HCT116 (cell line): Measurements from ENCODE around the gene BEST4. TPM values are rescaled to one million over a fixed set of nuclear protein-coding genes. Genes with fewer than 3 reads are reported as not detected.

Source experiments
- ATAC-seq: fragments of 200-7000 bp; cut with Tn5 transposase; 2 replicates; pipeline ENCODE4 v1.9.1; 2020; ENCODE audit warnings: mild to moderate bottlenecking, moderate library complexity
- BruUV-seq: library from RNA; stranded (reverse); fragments of 400-500 nt; replicated peaks from 2 replicates; lab custom pipeline; 2021; lab: Mats Ljungman, UMichigan
- CTCF ChIA-PET: fragments of 300-600 bp; sonication (Branson Sonifier 250); formaldehyde crosslinking; loops from one replicate; lab custom pipeline; 2021; ENCODE audit warnings: antibody characterized with exemption; lab: Charles Lee
- POLR2A ChIA-PET: fragments of 300-600, 350-600 bp; sonication (Branson Sonifier 250); formaldehyde crosslinking; loops from one replicate; lab custom pipeline; 2021; ENCODE audit warnings: antibody characterized with exemption; lab: Charles Lee
- RAD21 ChIA-PET, 2 experiments: fragments of 300-600 bp; sonication (Branson Sonifier 250); formaldehyde crosslinking; loops; one replicate each; lab custom pipeline; 2023; ENCODE audit warnings: low total read pairs in 2 of 2; ENCODE audit not compliant: uncharacterized antibody in 2 of 2, unreplicated experiment in 2 of 2, low non-redundant PET in 1 of 2; lab: Charles Lee
- DNase-seq: peaks from one replicate; pipeline ENCODE4 v3.0.0-alpha.2; 2010; ENCODE audit warnings: low read depth, low spot score
- H2AFZ ChIP-seq: fragments of 200-600 bp; shearing (Covaris generic), sonication (generic); 2 replicates; pipeline ENCODE4 v1.6.1; 2017; ENCODE audit warnings: low read depth, mixed run types, mixed read lengths, antibody characterized with exemption, low read length; ENCODE audit not compliant: poor library complexity, severe bottlenecking
- H3K27ac ChIP-seq: 2 replicates; pipeline ENCODE4 v1.5.1; 2012; ENCODE audit warnings: low read depth, low read length
- H3K27me3 ChIP-seq: fragments of 200-600 bp; sonication (generic); 2 replicates; pipeline ENCODE4 v1.6.1; 2016; ENCODE audit warnings: mixed run types, low read length, mixed read lengths; ENCODE audit not compliant: insufficient read depth
- H3K36me3 ChIP-seq, 2 experiments: fragments of 200-500 bp in 1 of 2; fragments of 200-600 bp in 1 of 2; sonication (Bioruptor generic) in 1 of 2; sonication (generic) in 1 of 2; 2 replicates each; pipeline versions ENCODE4 v1.5.1 to v1.6.1; 2014 to 2016; ENCODE audit warnings: low read length in 2 of 2, inconsistent platforms in 1 of 2, mixed read lengths in 1 of 2, mixed run types in 1 of 2; ENCODE audit not compliant: insufficient read depth in 2 of 2, control insufficient read depth in 1 of 2
- H3K4me1 ChIP-seq, 2 experiments: fragments of 200-600 bp in 1 of 2; sonication (generic) in 1 of 2; 2 replicates each; pipeline versions ENCODE4 v1.5.1 to v1.6.1; 2012 to 2017; ENCODE audit warnings: low read length in 2 of 2, inconsistent platforms in 1 of 2, mild to moderate bottlenecking in 1 of 2, mixed read lengths in 1 of 2, mixed run types in 1 of 2, moderate library complexity in 1 of 2; ENCODE audit not compliant: insufficient read depth in 2 of 2, control insufficient read depth in 1 of 2
- H3K4me2 ChIP-seq: fragments of 200-600 bp; sonication (generic); 2 replicates; pipeline ENCODE4 v1.6.1; 2017; ENCODE audit warnings: mixed run types, low read length, mixed read lengths
- H3K4me3 ChIP-seq, 2 experiments: fragments of 200-600 bp in 1 of 2; sonication (generic) in 1 of 2; replicated peaks in 1 of 2; 2 replicates each; pipeline ENCODE4 v1.5.1; 2011 to 2016; ENCODE audit warnings: low read length in 2 of 2, control low read depth in 1 of 2, low read depth in 1 of 2, mild to moderate bottlenecking in 1 of 2, mixed read lengths in 1 of 2, mixed run types in 1 of 2
- H3K79me2 ChIP-seq: fragments of 200-600 bp; sonication (generic); 2 replicates; pipeline ENCODE4 v1.6.1; 2017; ENCODE audit warnings: mild to moderate bottlenecking, mixed run types, low read length, moderate library complexity, mixed read lengths; ENCODE audit not compliant: insufficient read depth
- H3K9ac ChIP-seq: fragments of 200-600 bp; sonication (generic); 2 replicates; pipeline ENCODE4 v1.6.1; 2016; ENCODE audit warnings: low read length, mixed read lengths
- H3K9me2 ChIP-seq: fragments of 200-600 bp; sonication (generic), shearing (Covaris generic); 2 replicates; pipeline ENCODE4 v1.6.1; 2017; ENCODE audit warnings: mixed run types, mild to moderate bottlenecking, moderate library complexity; ENCODE audit not compliant: insufficient read depth
- H3K9me3 ChIP-seq, 2 experiments: fragments of 200-500 bp in 1 of 2; fragments of 200-600 bp in 1 of 2; sonication (Bioruptor generic) in 1 of 2; sonication (generic) in 1 of 2; 2 replicates each; pipeline ENCODE4 v1.6.1; 2014 to 2017; ENCODE audit warnings: low read length in 2 of 2, mixed read lengths in 2 of 2, inconsistent platforms in 1 of 2, low read depth in 1 of 2, mild to moderate bottlenecking in 1 of 2, mixed run types in 1 of 2, moderate library complexity in 1 of 2; ENCODE audit not compliant: control insufficient read depth in 1 of 2, insufficient read depth in 1 of 2
- H4K20me1 ChIP-seq: fragments of 200-600 bp; sonication (generic), shearing (Covaris generic); 2 replicates; pipeline ENCODE4 v1.6.1; 2017; ENCODE audit warnings: mixed run types, mild to moderate bottlenecking, moderate library complexity; ENCODE audit not compliant: insufficient read depth
- ATF3 ChIP-seq: IDR thresholded peaks from 2 replicates; pipeline ENCODE4 v1.6.1; 2012
- CBX3 ChIP-seq: IDR thresholded peaks from 2 replicates; pipeline ENCODE4 v1.6.1; 2012; ENCODE audit warnings: low read depth
- CEBPB ChIP-seq: IDR thresholded peaks from 2 replicates; pipeline ENCODE4 v1.6.1; 2012; ENCODE audit warnings: low read depth
- CTCF ChIP-seq, 3 experiments: fragments of 200-600 bp in 1 of 3; sonication (generic) in 1 of 3; IDR thresholded peaks in 2 of 3; conservative IDR thresholded peaks in 1 of 3; 2 replicates each; pipeline ENCODE4 v1.5.1; 2012 to 2017; ENCODE audit warnings: low read depth in 2 of 3, low read length in 2 of 3, antibody characterized with exemption in 1 of 3, borderline replicate concordance in 1 of 3, control low read depth in 1 of 3, mild to moderate bottlenecking in 1 of 3, mixed read lengths in 1 of 3, mixed run types in 1 of 3, moderate library complexity in 1 of 3; ENCODE audit not compliant: insufficient read depth in 1 of 3
- EGR1 ChIP-seq: IDR thresholded peaks from 2 replicates; pipeline ENCODE4 v1.6.1; 2012; ENCODE audit warnings: low read depth
- ELF1 ChIP-seq: IDR thresholded peaks from 2 replicates; pipeline ENCODE4 v1.6.1; 2012; ENCODE audit warnings: low read depth, borderline replicate concordance
- EZH2 ChIP-seq: fragments of 200-600 bp; sonication (generic); IDR thresholded peaks from 2 replicates; pipeline ENCODE4 v1.6.1; 2017; ENCODE audit warnings: antibody characterized with exemption, mixed run types
- EZH2phosphoT487 ChIP-seq: fragments of 200-600 bp; IDR thresholded peaks from 2 replicates; pipeline ENCODE4 v1.6.1; 2018; ENCODE audit warnings: antibody characterized with exemption, borderline replicate concordance
- FOSL1 ChIP-seq: IDR thresholded peaks from 2 replicates; pipeline ENCODE4 v1.6.1; 2012; ENCODE audit warnings: low read depth
- JUND ChIP-seq: IDR thresholded peaks from 2 replicates; pipeline ENCODE4 v1.6.1; 2012
- MAX ChIP-seq: IDR thresholded peaks from 2 replicates; pipeline ENCODE4 v1.6.1; 2012
- POLR2A ChIP-seq: IDR thresholded peaks from 2 replicates; pipeline ENCODE4 v1.7.0; 2011; ENCODE audit warnings: borderline replicate concordance; ENCODE audit not compliant: insufficient read depth, insufficient read length; ENCODE audit errors: extremely low read depth
- RAD21 ChIP-seq: IDR thresholded peaks from 2 replicates; pipeline ENCODE4 v1.6.1; 2012; ENCODE audit warnings: low read depth, mild to moderate bottlenecking
- SIN3A ChIP-seq: IDR thresholded peaks from 2 replicates; pipeline ENCODE4 v1.6.1; 2012; ENCODE audit warnings: low read depth
- SP1 ChIP-seq: IDR thresholded peaks from 2 replicates; pipeline ENCODE4 v1.6.1; 2012; ENCODE audit warnings: low read depth
- SRF ChIP-seq: IDR thresholded peaks from 2 replicates; pipeline ENCODE4 v1.6.1; 2012; ENCODE audit warnings: low read depth
- TCF7L2 ChIP-seq: IDR thresholded peaks from 2 replicates; pipeline ENCODE4 v1.7.0; 2011; ENCODE audit warnings: borderline replicate concordance, inconsistent platforms; ENCODE audit not compliant: insufficient read depth, insufficient read length; ENCODE audit errors: extremely low read depth
- YY1 ChIP-seq: IDR thresholded peaks from 2 replicates; pipeline ENCODE4 v1.6.1; 2011; ENCODE audit warnings: low read length, low read depth, moderate library complexity, mild to moderate bottlenecking; ENCODE audit not compliant: insufficient replicate concordance; ENCODE audit errors: extremely low read depth
- ZBTB33 ChIP-seq: IDR thresholded peaks from 2 replicates; pipeline ENCODE4 v1.6.1; 2011; ENCODE audit warnings: mild to moderate bottlenecking, low read length, moderate library complexity; ENCODE audit not compliant: insufficient replicate concordance; ENCODE audit errors: extremely low read depth
- ZNF274 ChIP-seq: fragments of 200-500 bp; sonication (Bioruptor generic); IDR thresholded peaks from 2 replicates; pipeline ENCODE4 v1.6.1; 2014; ENCODE audit warnings: mild to moderate bottlenecking, low read depth, low read length, inconsistent platforms
- intact Hi-C: fragments of 100-400 bp; cut with micrococcal nuclease; formaldehyde crosslinking; loops from 2 replicates; pipeline ENCODE4 v1.10.0; 2022
- total RNA-seq: library from RNA; stranded (reverse); gene quantifications from one replicate; pipeline ENCODE4 v1.2.1, GENCODE V29; 2021; ENCODE audit not compliant: unreplicated experiment

Gene BEST4
- total RNA-seq, 1 experiment from 2014 or later, result 0.52 TPM

GRCh38 chr1:44743211-44743610 is 44.8 kb downstream of the BEST4 start:
- H3K9ac ChIP-seq, result no peak overlapping the region
- H3K4me2 ChIP-seq, result no peak overlapping the region
- no peaks in the 10 kb centered on the region for H3K27me3 ChIP-seq
- H2AFZ ChIP-seq, result no peak overlapping the region
- no peak for TF ChIP-seq SIN3A
- TF ChIP-seq FOSL1, result no peak
- no peak for TF ChIP-seq YY1
- TF ChIP-seq CTCF (IDR thresholded peaks at IDR 0.05 in 2 of 3, conservative IDR thresholded peaks at IDR 0.05 in 1 of 3; ENCODE audit: borderline replicate concordance in 1 of 3, insufficient read depth in 1 of 3, low read depth in 2 of 3, low read length in 2 of 3), result no peak
- no peak for TF ChIP-seq JUND
- no peak for TF ChIP-seq EGR1
- TF ChIP-seq ELF1, result no peak
- no peak for TF ChIP-seq SRF
- TF ChIP-seq ATF3, result no peak
- no peak for TF ChIP-seq TCF7L2
- TF ChIP-seq RAD21, result no peak
- TF ChIP-seq CBX3, result no peak
- no peak for TF ChIP-seq CEBPB
- no peak for TF ChIP-seq MAX
- TF ChIP-seq POLR2A, result no peak
- TF ChIP-seq EZH2phosphoT487, result no peak
- TF ChIP-seq ZBTB33, result no peak
- TF ChIP-seq SP1, result no peak
- no peak for TF ChIP-seq EZH2
- TF ChIP-seq ZNF274, result no peak
- no peaks in the 10 kb centered on the region for H4K20me1 ChIP-seq
- ChIA-PET POLR2A (interaction anchor here (0.7 to 2.0 kb wide), 5 partner anchors 10 to 76 kb away, joined by 3 to 6 read pairs (median 4); partner anchors contain the start of gene RPS8), RAD21 (no interaction called here), CTCF (no interaction called here)
- H3K9me2 ChIP-seq, result no peaks in the 10 kb centered on the region
- DNase-seq, result no peak
- no TSS peak for BruUV-seq
- intact Hi-C loops, result no loop called here
- H3K79me2 ChIP-seq, result peaks cover 77% of the 10 kb centered on the region
- H3K4me3 ChIP-seq, result no peak overlapping the region
- peaks cover 5 to 23% of the 10 kb centered on the region in 2 experiments; a peak in 3 of 4 replicates for H3K4me1 ChIP-seq
- no peaks in the 10 kb centered on the region for H3K9me3 ChIP-seq
- no peak overlapping the region for H3K27ac ChIP-seq
- ATAC-seq, result no peak
- peaks cover 21 to 52% of the 10 kb centered on the region in 2 experiments for H3K36me3 ChIP-seq
